Retinal pigment epithelial cell (primary cell): Measurements from ENCODE around the gene COBL.

ENCODE experiments used
- DNase-seq: peaks from one replicate; pipeline ENCODE4 v3.0.0-alpha.2; 2010; ENCODE audit warnings: low read depth
- H3K4me3 ChIP-seq: 2 replicates; pipeline ENCODE4 v1.5.1; 2011; ENCODE audit warnings: mild to moderate bottlenecking, low read length, control low read depth, moderate library complexity
- TF ChIP-seq, protein P1 (sequence below): conservative IDR thresholded peaks from 2 replicates; pipeline ENCODE4 v1.5.1; 2011; ENCODE audit warnings: low read depth, low read length, control low read depth, inconsistent platforms

The COBL gene

DNA sequence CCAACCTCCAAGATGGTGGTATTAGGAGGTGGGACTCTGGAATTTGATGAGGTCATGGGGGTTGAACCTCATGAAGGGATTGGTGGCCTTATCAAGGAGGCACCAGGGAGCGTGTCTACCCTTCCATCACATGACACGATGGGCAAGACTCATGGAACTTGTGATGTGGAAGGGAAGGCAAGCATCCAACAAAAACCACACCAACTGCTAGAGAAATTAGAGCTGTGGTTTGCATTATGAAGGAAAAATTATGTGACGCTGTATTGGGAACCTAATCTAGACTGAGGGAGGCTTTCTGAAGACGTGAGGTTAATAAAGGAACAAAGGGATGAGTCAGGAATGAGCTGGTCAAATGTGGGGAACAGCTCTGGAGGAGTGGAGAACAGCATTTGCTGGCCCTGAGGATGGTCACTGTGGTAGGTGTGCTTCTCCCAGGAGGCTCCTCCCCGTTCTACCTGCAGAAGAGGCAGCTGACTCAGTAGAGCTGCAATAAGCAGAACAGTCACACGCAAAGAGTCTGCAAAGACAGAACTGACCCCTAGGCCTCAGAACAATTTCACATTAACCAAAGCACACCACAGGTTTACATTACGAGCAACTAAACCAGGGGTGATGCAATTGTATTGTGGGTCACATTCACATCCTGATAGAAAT is 297.3 kb downstream of the COBL start:
- peak; percentile 73 for DNase-seq
- H3K4me3 ChIP-seq = no peak overlapping the region
- TF ChIP-seq, protein P1, sequence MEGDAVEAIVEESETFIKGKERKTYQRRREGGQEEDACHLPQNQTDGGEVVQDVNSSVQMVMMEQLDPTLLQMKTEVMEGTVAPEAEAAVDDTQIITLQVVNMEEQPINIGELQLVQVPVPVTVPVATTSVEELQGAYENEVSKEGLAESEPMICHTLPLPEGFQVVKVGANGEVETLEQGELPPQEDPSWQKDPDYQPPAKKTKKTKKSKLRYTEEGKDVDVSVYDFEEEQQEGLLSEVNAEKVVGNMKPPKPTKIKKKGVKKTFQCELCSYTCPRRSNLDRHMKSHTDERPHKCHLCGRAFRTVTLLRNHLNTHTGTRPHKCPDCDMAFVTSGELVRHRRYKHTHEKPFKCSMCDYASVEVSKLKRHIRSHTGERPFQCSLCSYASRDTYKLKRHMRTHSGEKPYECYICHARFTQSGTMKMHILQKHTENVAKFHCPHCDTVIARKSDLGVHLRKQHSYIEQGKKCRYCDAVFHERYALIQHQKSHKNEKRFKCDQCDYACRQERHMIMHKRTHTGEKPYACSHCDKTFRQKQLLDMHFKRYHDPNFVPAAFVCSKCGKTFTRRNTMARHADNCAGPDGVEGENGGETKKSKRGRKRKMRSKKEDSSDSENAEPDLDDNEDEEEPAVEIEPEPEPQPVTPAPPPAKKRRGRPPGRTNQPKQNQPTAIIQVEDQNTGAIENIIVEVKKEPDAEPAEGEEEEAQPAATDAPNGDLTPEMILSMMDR = no peak

DNA sequence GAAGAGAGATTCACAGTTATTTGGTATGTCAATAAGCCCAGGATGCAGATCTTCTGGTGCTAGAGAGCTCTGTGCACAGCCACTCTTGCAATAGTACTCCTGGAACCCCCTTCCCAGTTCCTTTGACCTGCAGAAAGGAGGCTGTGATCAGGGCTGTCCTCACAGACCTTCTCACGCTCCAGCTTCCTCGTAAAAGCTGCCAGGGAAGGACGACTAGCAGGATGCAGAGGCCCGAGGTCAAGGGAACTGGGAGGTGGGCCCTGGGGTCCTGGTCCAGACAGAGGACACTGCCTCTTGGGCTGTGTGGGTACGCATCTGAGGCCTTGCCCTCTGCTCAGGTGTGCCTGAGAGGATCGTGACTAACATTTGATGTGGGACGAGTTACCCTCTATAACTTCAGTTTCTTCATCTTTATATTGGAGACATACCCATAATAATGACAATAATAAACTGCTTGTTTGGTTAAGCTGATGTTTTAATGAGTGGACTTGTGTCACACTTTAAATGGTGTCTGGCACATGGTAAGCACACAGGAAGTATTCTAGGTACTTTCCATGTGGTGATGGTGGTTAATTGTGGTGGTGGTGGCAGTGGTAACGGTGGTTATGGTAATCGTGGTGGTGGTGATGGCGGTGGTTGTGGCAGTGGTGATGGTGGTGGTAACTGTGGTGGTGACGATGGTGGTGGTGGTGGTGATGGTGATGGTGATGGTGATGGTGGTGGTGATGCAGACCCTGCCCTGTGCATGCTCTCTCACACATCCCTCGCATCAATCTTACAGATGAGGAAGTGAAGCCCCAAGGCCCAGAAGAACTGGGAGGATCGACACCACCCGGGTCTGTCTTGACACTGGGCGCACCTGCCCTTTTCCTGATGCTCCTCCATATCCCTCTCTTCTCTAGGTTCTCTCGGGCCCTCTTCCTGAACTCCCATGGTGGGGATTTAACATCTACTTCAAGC is 298.8 kb downstream of the COBL start:
- TF ChIP-seq, protein P1 = no peak
- no peak overlapping the region for H3K4me3 ChIP-seq
- DNase-seq = no peak

DNA sequence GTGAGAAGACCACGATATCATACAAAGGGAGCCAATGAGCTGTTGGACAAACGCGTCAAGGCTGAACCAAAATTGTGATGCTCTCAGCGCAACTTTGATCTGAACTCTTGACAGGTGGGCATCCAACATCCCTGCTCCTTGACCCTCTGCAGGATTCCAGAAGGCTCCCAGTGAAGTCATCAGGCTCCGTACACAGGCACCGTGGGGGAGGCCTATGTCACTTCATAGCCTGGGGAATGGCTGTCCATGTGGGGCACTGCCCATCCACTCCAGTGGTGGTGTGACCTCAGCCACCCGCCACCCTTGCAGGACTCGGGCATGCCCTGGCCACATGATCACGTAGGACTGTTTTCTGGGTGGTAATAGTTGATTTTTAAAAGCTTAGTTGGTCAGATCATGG is 300.1 kb downstream of the COBL start:
- TF ChIP-seq, protein P1 = no peak
- no peak overlapping the region for H3K4me3 ChIP-seq
- no peak for DNase-seq

DNA sequence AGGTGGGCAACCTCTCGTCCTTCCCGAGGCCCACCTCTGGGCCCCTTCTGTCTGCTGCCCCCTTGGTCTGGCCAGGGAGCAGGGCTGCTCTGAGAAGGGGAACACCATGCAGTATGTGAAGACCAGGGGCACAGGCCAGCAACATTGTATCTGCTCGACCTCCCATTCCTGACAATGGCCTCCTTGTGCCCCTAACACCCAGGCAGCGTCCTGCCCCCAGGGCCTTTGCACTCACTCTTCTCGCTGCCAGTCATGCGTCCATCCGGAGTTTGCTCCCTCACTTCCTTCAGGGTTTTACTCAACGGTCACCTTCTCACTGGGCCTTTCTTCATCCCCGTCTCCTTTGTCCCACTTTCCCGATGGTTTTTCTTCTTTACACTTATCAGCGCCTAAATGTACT is 301.0 kb downstream of the COBL start:
- no peak for DNase-seq
- no peak overlapping the region for H3K4me3 ChIP-seq
- TF ChIP-seq, protein P1 = no peak

DNA sequence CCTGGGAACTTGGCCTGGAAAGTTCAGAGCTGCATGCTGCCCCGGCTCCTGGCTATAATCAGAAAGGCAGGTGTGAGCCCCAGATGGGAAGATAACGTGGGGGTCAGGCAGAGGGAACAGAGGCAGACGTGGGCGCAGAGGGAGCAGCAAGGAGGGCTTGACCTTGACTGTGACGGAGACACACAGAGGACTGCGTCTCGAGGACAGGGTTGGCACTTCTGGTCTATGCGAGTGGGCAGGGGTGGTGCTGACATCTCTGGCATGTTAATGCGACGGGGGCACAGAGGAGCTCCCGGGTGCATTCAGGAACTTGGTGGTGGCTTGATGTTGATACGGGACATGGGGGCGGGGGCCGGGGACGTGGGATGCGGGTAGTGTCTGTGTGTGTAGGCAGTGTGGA is 301.8 kb downstream of the COBL start:
- DNase-seq = no peak
- TF ChIP-seq, protein P1 = no peak
- H3K4me3 ChIP-seq = no peak overlapping the region

DNA sequence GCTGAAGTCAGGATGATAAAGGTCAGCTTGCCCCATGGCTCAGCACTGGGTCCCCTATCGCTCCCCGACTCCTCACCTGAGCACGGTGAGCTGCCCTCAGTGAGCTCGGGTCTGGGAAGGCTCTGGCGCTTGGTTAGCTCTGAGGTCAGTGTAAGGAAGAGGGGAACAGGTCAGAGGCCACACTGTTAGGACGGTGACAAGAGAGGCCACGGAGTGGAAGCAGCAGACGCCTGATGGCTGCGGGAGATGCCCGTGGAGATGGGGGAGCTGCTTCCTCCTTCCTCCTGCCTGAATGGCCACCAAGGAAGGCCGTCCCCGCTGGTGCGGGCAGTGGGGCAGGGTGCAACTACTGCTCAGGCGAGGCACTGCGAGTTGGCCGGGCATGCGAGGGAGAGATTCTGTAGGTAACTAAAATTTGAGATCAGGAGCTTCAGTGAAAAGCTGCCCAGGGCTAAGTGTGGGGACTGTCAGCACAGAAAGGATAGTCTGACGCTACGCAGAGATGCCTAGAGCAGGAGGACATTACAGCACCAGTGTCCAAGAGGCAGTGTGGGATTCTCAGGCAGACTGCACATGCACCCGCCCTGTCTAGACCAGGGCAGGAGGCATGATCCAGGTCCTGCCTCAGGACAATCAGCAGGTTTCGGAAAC is 302.6 kb downstream of the COBL start:
- H3K4me3 ChIP-seq = no peak overlapping the region
- DNase-seq = no peak
- TF ChIP-seq, protein P1 = no peak
